H1 (cell line): Measurements from ENCODE around the gene AKR1B15. TPM values are rescaled to one million over a fixed set of nuclear protein-coding genes. Genes with fewer than 3 reads are reported as not detected.

ENCODE experiments used
- CTCF ChIA-PET: fragments of 300-600 bp; sonication (Branson Sonifier 250); formaldehyde crosslinking; loops from one replicate; lab custom pipeline; 2021; ENCODE audit not compliant: partially characterized antibody; lab: Charles Lee
- POLR2A ChIA-PET: fragments of 300-600 bp; sonication (Branson Sonifier 250); formaldehyde crosslinking; loops from one replicate; lab custom pipeline; 2021; ENCODE audit warnings: inconsistent platforms; ENCODE audit not compliant: partially characterized antibody; lab: Charles Lee
- DNase-seq, 2 experiments: peaks; one replicate each; pipeline versions ENCODE4 v3.0.0 to v3.0.0-alpha.2; 2010 to 2022; ENCODE audit warnings: low spot score in 2 of 2, low read depth in 1 of 2, mixed read lengths in 1 of 2
- FAIRE-seq: peaks from 2 replicates; lab custom pipeline; 2011; peaks lifted over from hg19 to GRCh38; lab: Jason Lieb, UNC
- H2AFZ ChIP-seq: 2 replicates; pipeline ENCODE4 v1.8.1; 2012; ENCODE audit warnings: low read length, inconsistent platforms
- H2AK5ac ChIP-seq: 2 replicates; pipeline ENCODE4 v1.6.1; 2013; ENCODE audit warnings: low read depth, low read length
- H2BK120ac ChIP-seq: replicated peaks from 2 replicates; pipeline ENCODE3; 2013; ENCODE audit warnings: low read depth, low read length, inconsistent platforms
- H2BK12ac ChIP-seq: 2 replicates; pipeline ENCODE4 v1.6.1; 2013; ENCODE audit warnings: low read depth, low read length
- H2BK15ac ChIP-seq: 2 replicates; pipeline ENCODE4 v1.6.1; 2013; ENCODE audit warnings: low read length
- H2BK20ac ChIP-seq: 2 replicates; pipeline ENCODE4 v1.6.1; 2013; ENCODE audit warnings: low read length
- H2BK5ac ChIP-seq: 2 replicates; pipeline ENCODE4 v1.6.1; 2013; ENCODE audit warnings: low read depth, low read length
- H3K14ac ChIP-seq: 2 replicates; pipeline ENCODE4 v1.6.1; 2013; ENCODE audit warnings: inconsistent platforms; ENCODE audit not compliant: insufficient read length
- H3K18ac ChIP-seq: 2 replicates; pipeline ENCODE4 v1.6.1; 2013; ENCODE audit warnings: low read length; ENCODE audit errors: extremely low read depth
- H3K23ac ChIP-seq: 2 replicates; pipeline ENCODE4 v1.6.1; 2013; ENCODE audit warnings: inconsistent platforms; ENCODE audit not compliant: insufficient read length
- H3K23me2 ChIP-seq: 2 replicates; pipeline ENCODE4 v1.6.1; 2013; ENCODE audit warnings: low read depth, low read length
- H3K27ac ChIP-seq: 2 replicates; pipeline ENCODE4 v1.6.1; 2011; ENCODE audit warnings: low read depth, low read length, inconsistent platforms
- H3K27me3 ChIP-seq, 4 experiments: replicated peaks in 1 of 4; 1 replicate in 1 of 4; 2 replicates in 3 of 4; pipeline versions ENCODE4 v1.6.1 to v1.8.1; 2011 to 2013; ENCODE audit warnings: low read length in 3 of 4, mild to moderate bottlenecking in 3 of 4, inconsistent platforms in 2 of 4, mixed read lengths in 2 of 4, moderate library complexity in 1 of 4; ENCODE audit not compliant: control insufficient read depth in 3 of 4, insufficient read depth in 3 of 4; ENCODE audit errors: extremely low read depth in 1 of 4
- H3K36me3 ChIP-seq, 4 experiments: 2 replicates each; pipeline versions ENCODE4 v1.6.1 to v1.8.1; 2011 to 2013; ENCODE audit warnings: mild to moderate bottlenecking in 4 of 4, low read length in 3 of 4, moderate library complexity in 2 of 4, control low read depth in 1 of 4, inconsistent platforms in 1 of 4; ENCODE audit not compliant: insufficient read depth in 4 of 4, control insufficient read depth in 2 of 4
- H3K4ac ChIP-seq: replicated peaks from 2 replicates; pipeline ENCODE3; 2013; ENCODE audit warnings: low read length, low read depth, mixed read lengths, inconsistent platforms; ENCODE audit not compliant: insufficient read length
- H3K4me1 ChIP-seq, 4 experiments: replicated peaks in 1 of 4; 1 replicate in 1 of 4; 2 replicates in 3 of 4; pipeline versions ENCODE4 v1.6.1 to v1.8.1; 2011 to 2013; ENCODE audit warnings: low read length in 3 of 4, inconsistent platforms in 2 of 4, mixed read lengths in 1 of 4; ENCODE audit not compliant: insufficient read depth in 4 of 4, control insufficient read depth in 3 of 4
- H3K4me2 ChIP-seq, 2 experiments: 2 replicates each; pipeline versions ENCODE4 v1.6.1 to v1.8.1; 2011 to 2013; ENCODE audit warnings: low read depth in 2 of 2, low read length in 2 of 2, control low read depth in 1 of 2, inconsistent platforms in 1 of 2, mild to moderate bottlenecking in 1 of 2; ENCODE audit not compliant: insufficient read depth in 1 of 2
- H3K4me3 ChIP-seq, 4 experiments: fragments of 200-600, 300-600 bp in 1 of 4; sonication (generic), shearing (Covaris generic), sonication (Bioruptor Twin) in 1 of 4; 2 replicates each; pipeline versions ENCODE4 v1.5.1 to v1.8.1; 2011 to 2016; ENCODE audit warnings: low read length in 4 of 4, low read depth in 3 of 4, control low read depth in 2 of 4, inconsistent platforms in 2 of 4, mild to moderate bottlenecking in 2 of 4, mixed read lengths in 1 of 4, moderate library complexity in 1 of 4; ENCODE audit not compliant: insufficient read depth in 2 of 4; ENCODE audit errors: extremely low read depth in 1 of 4
- H3K56ac ChIP-seq: replicated peaks from 2 replicates; pipeline ENCODE3; 2013; ENCODE audit warnings: low read depth, mild to moderate bottlenecking, mixed read lengths, low read length, inconsistent platforms; ENCODE audit not compliant: insufficient read length
- H3K79me1 ChIP-seq: 2 replicates; pipeline ENCODE4 v1.6.1; 2013; ENCODE audit warnings: low read depth, low read length, control low read depth
- H3K79me2 ChIP-seq, 2 experiments: 2 replicates each; pipeline versions ENCODE4 v1.6.1 to v1.8.1; 2012 to 2013; ENCODE audit warnings: low read length in 2 of 2, mild to moderate bottlenecking in 2 of 2, inconsistent platforms in 1 of 2; ENCODE audit not compliant: insufficient read depth in 2 of 2, control insufficient read depth in 1 of 2
- H3K9ac ChIP-seq, 4 experiments: replicated peaks in 1 of 4; 1 replicate in 1 of 4; 2 replicates in 3 of 4; pipeline versions ENCODE4 v1.6.1 to v1.8.1; 2011 to 2013; ENCODE audit warnings: low read depth in 3 of 4, low read length in 3 of 4, control low read depth in 2 of 4, mild to moderate bottlenecking in 2 of 4, moderate library complexity in 2 of 4, inconsistent platforms in 1 of 4; ENCODE audit errors: extremely low read depth in 1 of 4
- H3K9me3 ChIP-seq, 2 experiments: 2 replicates each; pipeline versions ENCODE4 v1.6.1 to v1.8.1; 2012 to 2013; ENCODE audit warnings: mild to moderate bottlenecking in 2 of 2, moderate library complexity in 2 of 2, control low read depth in 1 of 2, inconsistent platforms in 1 of 2, low read depth in 1 of 2, low read length in 1 of 2, mixed read lengths in 1 of 2; ENCODE audit not compliant: insufficient read depth in 2 of 2
- H4K20me1 ChIP-seq, 2 experiments: replicated peaks in 1 of 2; 2 replicates each; pipeline versions ENCODE3 to v1.8.1; 2011 to 2013; ENCODE audit warnings: inconsistent platforms in 2 of 2, low read length in 2 of 2, mild to moderate bottlenecking in 1 of 2; ENCODE audit not compliant: insufficient read depth in 2 of 2, control insufficient read depth in 1 of 2
- H4K5ac ChIP-seq: 2 replicates; pipeline ENCODE4 v1.6.1; 2013; ENCODE audit warnings: low read length, low read depth, mixed read lengths, inconsistent platforms; ENCODE audit not compliant: insufficient read length
- H4K8ac ChIP-seq: 2 replicates; pipeline ENCODE4 v1.8.0; 2013; ENCODE audit warnings: mild to moderate bottlenecking, moderate library complexity, low read length, inconsistent platforms; ENCODE audit not compliant: insufficient read depth; ENCODE audit errors: extremely low read depth
- H4K91ac ChIP-seq: replicated peaks from 2 replicates; pipeline ENCODE3; 2013; ENCODE audit warnings: low read length, mixed read lengths, inconsistent platforms; ENCODE audit not compliant: insufficient read length
- ATF3 ChIP-seq: IDR thresholded peaks from 2 replicates; pipeline ENCODE4 v1.6.1; 2011; ENCODE audit warnings: low read depth, mild to moderate bottlenecking, low read length; ENCODE audit not compliant: insufficient read depth
- SIX5 ChIP-seq: IDR thresholded peaks from 2 replicates; pipeline ENCODE4 v1.6.1; 2011; ENCODE audit warnings: mild to moderate bottlenecking, low read depth, low read length
- TBP ChIP-seq: IDR thresholded peaks from 2 replicates; pipeline ENCODE4 v1.6.1; 2011; ENCODE audit warnings: low read depth, low read length, improper control_type of control experiment
- WGBS, 2 experiments: shearing (Covaris generic) in 1 of 2; methylation state at CpG; one replicate each; pipeline versions ENCODE4 v1.1.6 to v1.1.7; 2013 to 2015; ENCODE audit warnings: low lambda C conversion rate in 2 of 2, mixed read lengths in 2 of 2, inconsistent platforms in 1 of 2, low coverage in 1 of 2, missing lambda C conversion rate in 1 of 2; ENCODE audit not compliant: insufficient replicate concordance in 2 of 2, insufficient coverage in 1 of 2, insufficient read length in 1 of 2; ENCODE audit errors: extremely low coverage in 1 of 2, missing lambda C conversion rate in 1 of 2; 5-methylcytosine and 5-hydroxymethylcytosine counted together
- polyA plus RNA-seq, 7 experiments: library from polyadenylated mRNA; depleted of rRNA in 3 of 7; stranded (reverse) in 5 of 7; unstranded in 2 of 7; fragments of >200 nt in 5 of 7; fragments of 200-250 nt in 2 of 7; gene quantifications; 1 replicate in 5 of 7; 2 replicates in 1 of 7; 4 replicates in 1 of 7; pipeline versions ENCODE4 v1.2.1 to v1.2.3, GENCODE V29; 2011 to 2013; ENCODE audit warnings: missing spikeins in 2 of 7, mixed read lengths in 2 of 7
- total RNA-seq: library from RNA; stranded (reverse); fragmentation: NEBNext Ultra II Directional; extraction: Animal tissue kit (Norgen Biotek cat#: 25700); gene quantifications from 2 replicates; pipeline ENCODE4 v1.2.1, GENCODE V29; 2021

AKR1B15 gene
- total and polyA plus RNA-seq, 2 of the 8 experiments (the other 6 are each of a cell fraction or from before 2014, with no cell fraction given) = 0.15 to 0.47 TPM

- Histone ChIP-seq H3K79me1 (no peaks in the 10 kb centered on the region), H3K4me3 (no peak overlapping the region), H2BK120ac (no peak overlapping the region), H2BK12ac (no peak overlapping the region), H3K56ac (no peak overlapping the region), H3K23me2 (0 out of 2 replicates have a peak, but pooled peaks cover 1% of the 10 kb centered on the region), H2BK20ac (no peak overlapping the region), H3K27me3 (no peaks in the 10 kb centered on the region), H2BK15ac (no peak overlapping the region), H2AFZ (no peak overlapping the region), H3K9me3 (no peaks in the 10 kb centered on the region), H3K4me1 (no peaks in the 10 kb centered on the region), H3K23ac (no peak overlapping the region), H3K79me2 (no peaks in the 10 kb centered on the region), H3K4ac (no peak overlapping the region), H4K91ac (no peak overlapping the region), H4K20me1 (no peaks in the 10 kb centered on the region), H4K8ac (no peak overlapping the region), H3K36me3 (no peaks in the 10 kb centered on the region), H4K5ac (no peak overlapping the region), H3K9ac (no peak overlapping the region), H3K4me2 (no peak overlapping the region), H3K14ac (no peak overlapping the region), H2AK5ac (no peak overlapping the region), H3K18ac (no peak overlapping the region), H3K27ac (no peak overlapping the region), H2BK5ac (no peak overlapping the region)
- ChIA-PET POLR2A (no interaction called here), CTCF (interaction anchor here (0.6 to 3.6 kb wide), 7 partner anchors 12 to 800 kb away, joined by 3 to 12 read pairs (median 4); no protein-coding TSS in a partner anchor)
- FAIRE-seq (no peak), DNase-seq (no peak)
- TF ChIP-seq SIX5 (no peak), ATF3 (no peak), TBP (no peak)
- 92% methylated on average over 3 of the region's 3 CpGs; no CpG with 5 or more reads in 1 of the 2 experiments for WGBS, 2 experiments
Observed at GRCh38 chr7:134534633-134535032, 14.3 kb upstream of the AKR1B15 start.
